Measurements from ENCODE around the gene MKS1.

MKS1 gene

GRCh38 chr17:58228679-58229078 is 9.6 kb upstream of the MKS1 start:
- Histone ChIP-seq H3K36me3 (replicated peaks; ENCODE audit: low read depth, low read length) (no peaks in the 10 kb centered on the region), H3K4me3 (ENCODE audit: low read length) (no peak overlapping the region), H4K20me1 (ENCODE audit: insufficient read depth, low read length) (no peaks in the 10 kb centered on the region), H3K4me2 (ENCODE audit: low read length) (no peak overlapping the region), H2AFZ (ENCODE audit: low read depth, low read length) (no peak overlapping the region), H3K27me3 (ENCODE audit: low read depth, low read length) (peaks cover 19% of the 10 kb centered on the region), H3K27ac (ENCODE audit: low read length) (no peak overlapping the region), H3K9ac (ENCODE audit: low read length) (no peak overlapping the region), H3K9me3 (ENCODE audit: insufficient read depth, low read length) (no peaks in the 10 kb centered on the region), H3K79me2 (ENCODE audit: low read length) (no peaks in the 10 kb centered on the region), H3K4me1 (ENCODE audit: low read length) (peaks cover 18% of the 10 kb centered on the region)
- TF ChIP-seq CTCF (IDR thresholded peaks at IDR 0.05; ENCODE audit: low read depth, low read length) (no peak), EZH2phosphoT487 (IDR thresholded peaks at IDR 0.05; ENCODE audit: low read depth) (no peak)

GRCh38 chr17:58227733-58228132 is 8.7 kb upstream of the MKS1 start:
- Histone ChIP-seq H3K36me3 (replicated peaks; ENCODE audit: low read depth, low read length) (no peaks in the 10 kb centered on the region), H3K9me3 (ENCODE audit: insufficient read depth, low read length) (no peaks in the 10 kb centered on the region), H4K20me1 (ENCODE audit: insufficient read depth, low read length) (no peaks in the 10 kb centered on the region), H3K27ac (ENCODE audit: low read length) (no peak overlapping the region), H3K79me2 (ENCODE audit: low read length) (no peaks in the 10 kb centered on the region), H2AFZ (ENCODE audit: low read depth, low read length) (no peak overlapping the region), H3K9ac (ENCODE audit: low read length) (no peak overlapping the region), H3K4me2 (ENCODE audit: low read length) (no peak overlapping the region), H3K27me3 (ENCODE audit: low read depth, low read length) (peaks cover 22% of the 10 kb centered on the region), H3K4me3 (ENCODE audit: low read length) (no peak overlapping the region), H3K4me1 (ENCODE audit: low read length) (peaks cover 9% of the 10 kb centered on the region)
- TF ChIP-seq EZH2phosphoT487 (IDR thresholded peaks at IDR 0.05; ENCODE audit: low read depth) (no peak), CTCF (IDR thresholded peaks at IDR 0.05; ENCODE audit: low read depth, low read length) (no peak)

GRCh38 chr17:58224315-58224714 is 5.3 kb upstream of the MKS1 start:
- Histone ChIP-seq H3K4me3 (ENCODE audit: low read length) (no peak overlapping the region), H2AFZ (ENCODE audit: low read depth, low read length) (no peak overlapping the region), H3K9me3 (ENCODE audit: insufficient read depth, low read length) (no peaks in the 10 kb centered on the region), H3K27me3 (ENCODE audit: low read depth, low read length) (peaks cover 11% of the 10 kb centered on the region), H3K4me2 (ENCODE audit: low read length) (no peak overlapping the region), H4K20me1 (ENCODE audit: insufficient read depth, low read length) (no peaks in the 10 kb centered on the region), H3K36me3 (replicated peaks; ENCODE audit: low read depth, low read length) (no peaks in the 10 kb centered on the region), H3K9ac (ENCODE audit: low read length) (no peak overlapping the region), H3K4me1 (ENCODE audit: low read length) (peaks cover 11% of the 10 kb centered on the region), H3K27ac (ENCODE audit: low read length) (no peak overlapping the region), H3K79me2 (ENCODE audit: low read length) (no peaks in the 10 kb centered on the region)
- no peak for TF ChIP-seq EZH2phosphoT487 (IDR thresholded peaks at IDR 0.05; ENCODE audit: low read depth)
- no peak for TF ChIP-seq CTCF (IDR thresholded peaks at IDR 0.05; ENCODE audit: low read depth, low read length)

- Histone ChIP-seq H3K27ac (ENCODE audit: low read length) (peak overlapping the region; percentile 30), H4K20me1 (ENCODE audit: insufficient read depth, low read length) (no peaks in the 10 kb centered on the region), H2AFZ (ENCODE audit: low read depth, low read length) (peak overlapping the region; percentile 99), H3K27me3 (ENCODE audit: low read depth, low read length) (peaks cover 3% of the 10 kb centered on the region; the same call in 1 of the 2 replicates), H3K79me2 (ENCODE audit: low read length) (no peaks in the 10 kb centered on the region), H3K36me3 (replicated peaks; ENCODE audit: low read depth, low read length) (no peaks in the 10 kb centered on the region), H3K9me3 (ENCODE audit: insufficient read depth, low read length) (no peaks in the 10 kb centered on the region), H3K4me1 (ENCODE audit: low read length) (peaks cover 15% of the 10 kb centered on the region), H3K9ac (ENCODE audit: low read length) (peak overlapping the region; percentile 73), H3K4me3 (ENCODE audit: low read length) (peak overlapping the region; percentile 80), H3K4me2 (ENCODE audit: low read length) (peak overlapping the region; percentile 82)
- no peak for TF ChIP-seq EZH2phosphoT487 (IDR thresholded peaks at IDR 0.05; ENCODE audit: low read depth)
- no peak for TF ChIP-seq CTCF (IDR thresholded peaks at IDR 0.05; ENCODE audit: low read depth, low read length)
These were observed 731 bp upstream of the MKS1 start for GRCh38 chr17:58219789-58220183.
